Left kidney (tissue), 2 donors: ENCODE results near the gene SPEM3. TPM values are rescaled to one million over a fixed set of nuclear protein-coding genes. Genes with fewer than 3 reads are reported as not detected.

ENCODE experiments used
- DNase-seq: peaks from one replicate; pipeline ENCODE4 v3.0.0-alpha.2; 2013
- polyA plus RNA-seq: library from polyadenylated mRNA; unstranded; fragments of 120-200 nt; gene quantifications from one replicate; pipeline ENCODE4 v1.2.1, GENCODE V29; 2013; ENCODE audit not compliant: insufficient read length

Gene SPEM3
- polyA plus RNA-seq, 1 donor, result not detected

GRCh38 chr17:7403977-7404736, 24.5 kb upstream of the SPEM3 start, which contains the start of gene TMEM256:
TMEM256 (minus strand) TSS chr17:7404097; CDS start chr17:7404084, 13 bp downstream.
- DNase-seq, result peak; percentile 99

GRCh38 chr17:7404737-7405349, 23.8 kb upstream of the SPEM3 start:
- DNase-seq, result no peak

GRCh38 chr17:7405350-7406234, 23.1 kb upstream of the SPEM3 start:
- DNase-seq, result no peak

- no peak for DNase-seq
Observed at GRCh38 chr17:7406235-7406825, 22.3 kb upstream of the SPEM3 start.

- DNase-seq, result no peak
Observed at GRCh38 chr17:7407082-7407481, 21.6 kb upstream of the SPEM3 start.

- DNase-seq, result no peak
Observed at GRCh38 chr17:7407485-7408251, 21.0 kb upstream of the SPEM3 start, which contains the start of gene NLGN2. NLGN2 (plus strand) TSS chr17:7407845; CDS start chr17:7408256, 411 bp downstream.

- DNase-seq, result no peak
Observed at GRCh38 chr17:7408252-7408727, 20.4 kb upstream of the SPEM3 start.

GRCh38 chr17:7408863-7409262, 19.8 kb upstream of the SPEM3 start:
- no peak for DNase-seq

- DNase-seq, result no peak
Observed at GRCh38 chr17:7409716-7410115, 18.9 kb upstream of the SPEM3 start.

- DNase-seq, result no peak
Observed at GRCh38 chr17:7410634-7411426, 17.8 kb upstream of the SPEM3 start.

GRCh38 chr17:7411427-7411750, 17.3 kb upstream of the SPEM3 start:
- no peak for DNase-seq

GRCh38 chr17:7413346-7413985, 15.2 kb upstream of the SPEM3 start:
- DNase-seq, result no peak

- no peak for DNase-seq
Observed at GRCh38 chr17:7414837-7415236, 13.8 kb upstream of the SPEM3 start.

GRCh38 chr17:7415784-7416183, 12.9 kb upstream of the SPEM3 start:
- DNase-seq, result no peak

GRCh38 chr17:7416323-7416722, 12.3 kb upstream of the SPEM3 start:
- no peak for DNase-seq

GRCh38 chr17:7417056-7417655, 11.5 kb upstream of the SPEM3 start:
- no peak for DNase-seq

GRCh38 chr17:7418472-7419152, 10.0 kb upstream of the SPEM3 start:
- DNase-seq, result no peak

GRCh38 chr17:7419819-7420610, 8.6 kb upstream of the SPEM3 start, which contains the start of gene SPEM1:
SPEM1 (plus strand) TSS chr17:7420324; CDS start chr17:7420385, 61 bp downstream.
- DNase-seq, result peak; percentile 43
